ENCODE data around the gene ZIK1. TPM values are rescaled to one million over a fixed set of nuclear protein-coding genes. Genes with fewer than 3 reads are reported as not detected.

The ZIK1 gene
- total RNA-seq, 2 experiments from 2014 or later = 6.1 to 6.5 TPM

DNA sequence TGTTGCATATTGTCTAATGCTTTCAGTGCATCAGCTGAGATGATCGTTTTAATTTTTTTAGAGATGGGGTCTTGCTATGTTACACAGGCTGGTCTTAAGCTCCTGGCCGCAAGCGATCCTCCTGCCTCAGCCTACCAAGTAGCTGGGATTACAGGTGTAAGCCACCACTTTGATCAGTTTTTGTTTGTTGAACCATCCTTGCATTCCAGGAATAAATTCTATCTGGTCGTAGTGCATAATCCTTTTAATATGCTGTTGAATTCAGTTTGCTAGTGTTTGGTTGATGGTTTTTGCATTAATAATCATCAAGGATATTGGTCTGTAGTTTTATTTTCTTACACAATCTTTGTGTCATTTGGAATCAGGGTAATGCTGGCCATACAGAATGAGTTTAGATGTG is 53.4 kb downstream of the ZIK1 start:
- ATAC-seq = no peak
- intact Hi-C loops (cut with micrococcal nuclease) = no loop called here
- Mint-ChIP-seq H3K36me3 (ENCODE audit: low read depth) (peaks cover 79% of the 10 kb centered on the region), H3K9me3 (peaks cover 58% of the 10 kb centered on the region), H3K4me3 (no peak overlapping the region), H3K4me1 (ENCODE audit: low read depth) (peaks cover 16% of the 10 kb centered on the region), H3K27me3 (no peaks in the 10 kb centered on the region), H3K27ac (no peak overlapping the region)
- CTCF ChIA-PET = no interaction called here
- DNase-seq = no peak
- TF ChIP-seq, protein P1, sequence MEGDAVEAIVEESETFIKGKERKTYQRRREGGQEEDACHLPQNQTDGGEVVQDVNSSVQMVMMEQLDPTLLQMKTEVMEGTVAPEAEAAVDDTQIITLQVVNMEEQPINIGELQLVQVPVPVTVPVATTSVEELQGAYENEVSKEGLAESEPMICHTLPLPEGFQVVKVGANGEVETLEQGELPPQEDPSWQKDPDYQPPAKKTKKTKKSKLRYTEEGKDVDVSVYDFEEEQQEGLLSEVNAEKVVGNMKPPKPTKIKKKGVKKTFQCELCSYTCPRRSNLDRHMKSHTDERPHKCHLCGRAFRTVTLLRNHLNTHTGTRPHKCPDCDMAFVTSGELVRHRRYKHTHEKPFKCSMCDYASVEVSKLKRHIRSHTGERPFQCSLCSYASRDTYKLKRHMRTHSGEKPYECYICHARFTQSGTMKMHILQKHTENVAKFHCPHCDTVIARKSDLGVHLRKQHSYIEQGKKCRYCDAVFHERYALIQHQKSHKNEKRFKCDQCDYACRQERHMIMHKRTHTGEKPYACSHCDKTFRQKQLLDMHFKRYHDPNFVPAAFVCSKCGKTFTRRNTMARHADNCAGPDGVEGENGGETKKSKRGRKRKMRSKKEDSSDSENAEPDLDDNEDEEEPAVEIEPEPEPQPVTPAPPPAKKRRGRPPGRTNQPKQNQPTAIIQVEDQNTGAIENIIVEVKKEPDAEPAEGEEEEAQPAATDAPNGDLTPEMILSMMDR (IDR thresholded peaks at IDR 0.05) = no peak
- POLR2A ChIA-PET = no interaction called here

DNA sequence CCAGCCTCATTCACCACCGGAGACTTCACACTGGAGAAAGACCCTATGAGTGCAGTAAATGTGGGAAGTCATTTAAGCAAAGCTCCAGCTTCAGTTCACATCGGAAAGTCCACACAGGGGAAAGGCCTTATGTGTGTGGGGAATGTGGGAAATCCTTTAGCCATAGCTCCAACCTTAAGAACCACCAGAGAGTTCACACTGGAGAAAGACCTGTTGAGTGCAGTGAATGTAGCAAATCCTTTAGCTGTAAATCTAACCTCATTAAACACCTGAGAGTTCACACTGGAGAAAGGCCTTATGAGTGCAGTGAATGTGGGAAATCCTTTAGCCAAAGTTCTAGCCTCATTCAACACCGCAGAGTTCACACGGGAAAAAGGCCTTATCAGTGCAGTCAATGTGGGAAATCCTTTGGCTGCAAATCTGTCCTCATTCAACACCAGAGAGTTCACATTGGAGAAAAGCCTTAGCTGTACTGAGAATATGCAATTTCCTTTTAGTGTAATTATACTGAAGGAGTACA is 57.8 kb downstream of the ZIK1 start:
- Mint-ChIP-seq H3K36me3 (ENCODE audit: low read depth) (peaks cover 76% of the 10 kb centered on the region), H3K27me3 (no peaks in the 10 kb centered on the region), H3K4me3 (no peak overlapping the region), H3K4me1 (ENCODE audit: low read depth) (no peaks in the 10 kb centered on the region), H3K27ac (no peak overlapping the region), H3K9me3 (peaks cover 70% of the 10 kb centered on the region)
- POLR2A ChIA-PET = interaction anchor here (0.8 to 1.3 kb wide), 3 partner anchors 9 to 23 kb away, joined by 3 read pairs; no protein-coding TSS in a partner anchor
- intact Hi-C loops (cut with micrococcal nuclease) = no loop called here
- DNase-seq = no peak
- TF ChIP-seq, protein P1 (IDR thresholded peaks at IDR 0.05) = no peak
- no peak for ATAC-seq
- CTCF ChIA-PET = interaction anchor here (0.6 kb wide), 1 partner anchor 493 kb away, joined by 3 read pairs; no protein-coding TSS in a partner anchor

DNA sequence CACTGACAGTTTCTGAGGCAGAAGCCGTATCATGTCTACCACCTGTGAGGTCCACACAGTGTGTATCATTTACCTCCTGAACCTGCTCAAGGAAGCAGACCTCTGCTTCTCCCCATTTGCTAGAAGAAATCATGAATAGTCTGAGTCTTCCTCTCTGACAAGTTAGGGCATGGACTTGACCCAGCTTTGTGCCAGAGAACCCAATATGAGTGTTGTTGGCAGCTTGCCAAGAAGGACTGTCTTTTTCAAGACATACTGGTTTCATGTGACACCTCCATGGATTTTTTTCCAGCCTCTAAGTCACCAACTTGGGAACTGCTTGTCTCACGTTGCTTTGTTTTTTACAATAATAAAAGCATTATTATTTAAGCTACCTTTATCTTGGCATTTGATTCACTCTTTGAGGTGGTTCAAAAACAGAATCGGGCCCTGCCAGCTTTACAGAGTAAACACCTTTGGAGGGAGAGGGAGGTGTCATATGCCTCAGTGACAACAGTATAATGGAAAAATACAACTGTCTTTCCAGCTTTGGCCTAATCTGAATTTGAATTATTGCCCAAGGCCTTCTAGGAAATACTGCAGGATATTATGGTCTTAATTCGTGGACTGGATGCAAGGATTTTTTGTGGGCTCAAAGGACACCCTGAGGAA is 58.6 kb downstream of the ZIK1 start:
- POLR2A ChIA-PET = interaction anchor here (0.8 to 1.3 kb wide), 2 partner anchors 21 to 22 kb away, joined by 3 read pairs; no protein-coding TSS in a partner anchor
- Mint-ChIP-seq H3K27me3 (no peaks in the 10 kb centered on the region), H3K27ac (no peak overlapping the region), H3K4me1 (ENCODE audit: low read depth) (no peaks in the 10 kb centered on the region), H3K4me3 (no peak overlapping the region), H3K9me3 (peaks cover 69% of the 10 kb centered on the region), H3K36me3 (ENCODE audit: low read depth) (peaks cover 69% of the 10 kb centered on the region)
- intact Hi-C loops (cut with micrococcal nuclease) = no loop called here
- CTCF ChIA-PET = no interaction called here
- TF ChIP-seq, protein P1 (IDR thresholded peaks at IDR 0.05) = no peak
- DNase-seq (no peak), ATAC-seq (no peak)

Other genes with a start within 250 kb of the ZIK1 start
- gene ZNF304, start 232.9 kb upstream of the ZIK1 start, total RNA-seq = 1 to 10 TPM; 6.6 to 6.7 TPM
- 1 to 10 TPM; 6.0 to 7.4 TPM for gene TRAPPC2B, start 220.6 kb upstream of the ZIK1 start, total RNA-seq
- gene ZNF547, start 220.6 kb upstream of the ZIK1 start, total RNA-seq = 1 to 10 TPM; 1.3 to 1.5 TPM
- 10 to 100 TPM; 23.9 to 24.6 TPM for gene ZNF548, start 194.3 kb upstream of the ZIK1 start, total RNA-seq
- 1 to 10 TPM; 5.7 to 8.8 TPM for gene ZNF17, start 173.0 kb upstream of the ZIK1 start, total RNA-seq
- 10 to 100 TPM; 19.5 to 20.0 TPM for gene ZNF749, start 148.8 kb upstream of the ZIK1 start, total RNA-seq
- under 1 TPM in 1 of 2 experiments, not detected in 1; 0.18 TPM for gene VN1R1, start 127.0 kb upstream of the ZIK1 start, total RNA-seq
- 1 to 10 TPM; 5.0 to 5.6 TPM for gene ZNF772, start 106.6 kb upstream of the ZIK1 start, total RNA-seq
- gene ZNF419, start 96.4 kb upstream of the ZIK1 start, total RNA-seq = 1 to 10 TPM; 5.1 to 6.1 TPM
- gene ZNF773, start 84.2 kb upstream of the ZIK1 start, total RNA-seq = 1 to 10 TPM; 5.7 to 7.1 TPM
- 1 to 10 TPM; 3.5 to 4.0 TPM for gene ZNF549, start 56.8 kb upstream of the ZIK1 start, total RNA-seq
- gene ZNF550, start 24.3 kb upstream of the ZIK1 start, total RNA-seq = 10 to 100 TPM; 10.3 to 13.5 TPM
- 1 to 10 TPM; 2.5 to 3.2 TPM for gene ZNF416, start 5.2 kb upstream of the ZIK1 start, total RNA-seq
- 1 to 10 TPM; 6.8 to 7.4 TPM for gene ZNF530, start 15.7 kb downstream of the ZIK1 start, total RNA-seq
- gene ZNF134, start 30.1 kb downstream of the ZIK1 start, total RNA-seq = 10 to 100 TPM; 10.4 to 13.0 TPM
- 1 to 10 TPM; 7.7 to 8.8 TPM for gene ZNF211, start 49.0 kb downstream of the ZIK1 start, total RNA-seq
- not detected for gene ZSCAN4, start 84.8 kb downstream of the ZIK1 start, total RNA-seq
- 1 to 10 TPM; 8.3 to 8.4 TPM for gene ZNF551, start 97.8 kb downstream of the ZIK1 start, total RNA-seq
- 1 to 10 TPM; 3.6 to 3.8 TPM for gene ZNF154, start 125.1 kb downstream of the ZIK1 start, total RNA-seq
- 10 to 100 TPM in 1 of 2 experiments, 1 to 10 TPM in 1; 7.1 to 10.5 TPM for gene ZNF671, start 143.5 kb downstream of the ZIK1 start, total RNA-seq
- gene ZNF776, start 162.7 kb downstream of the ZIK1 start, total RNA-seq = 10 to 100 TPM in 1 of 2 experiments, 1 to 10 TPM in 1; 9.8 to 11.0 TPM
- 10 to 100 TPM; 16.7 to 21.8 TPM for gene ZNF586, start 185.5 kb downstream of the ZIK1 start, total RNA-seq
- gene ZNF552, start 230.8 kb downstream of the ZIK1 start, total RNA-seq = 1 to 10 TPM; 6.5 to 6.7 TPM
- gene ZNF587B, start 246.2 kb downstream of the ZIK1 start, total RNA-seq = 10 to 100 TPM; 19.8 to 20.2 TPM

Data from activated CD8-positive, alpha-beta T cell treated with anti-CD3 and anti-CD28 coated beads for 36 hours (primary cell).